KMS-11 (cell line): ENCODE data around the gene IL18R1.

ENCODE experiments used
- H2AFZ ChIP-seq: fragments of 200-600 bp; sonication (generic); 2 replicates; pipeline ENCODE4 v1.6.1; 2016; ENCODE audit warnings: antibody characterized with exemption, mixed run types, low read depth
- H3K27ac ChIP-seq: fragments of 200-600 bp; sonication (generic); 2 replicates; pipeline ENCODE4 v1.6.1; 2016; ENCODE audit warnings: mild to moderate bottlenecking, mixed run types
- H3K27me3 ChIP-seq: fragments of 200-600 bp; sonication (generic); 2 replicates; pipeline ENCODE4 v1.6.1; 2017; ENCODE audit warnings: mild to moderate bottlenecking, low read depth, mixed run types, moderate library complexity; ENCODE audit not compliant: insufficient read depth
- H3K36me3 ChIP-seq: fragments of 200-600 bp; sonication (generic); 2 replicates; pipeline ENCODE4 v1.6.1; 2017; ENCODE audit warnings: mild to moderate bottlenecking, mixed run types; ENCODE audit not compliant: insufficient read depth
- H3K4me1 ChIP-seq: fragments of 200-600 bp; sonication (generic); 2 replicates; pipeline ENCODE4 v1.6.1; 2016; ENCODE audit warnings: mild to moderate bottlenecking, low read depth, mixed run types; ENCODE audit not compliant: poor library complexity, severe bottlenecking
- H3K4me2 ChIP-seq: fragments of 200-600 bp; sonication (generic); 2 replicates; pipeline ENCODE4 v1.7.0; 2016; ENCODE audit warnings: mild to moderate bottlenecking, mixed run types
- H3K4me3 ChIP-seq: fragments of 200-600 bp; sonication (generic); IDR thresholded peaks from 2 replicates; pipeline ENCODE4 v1.6.1; 2017; ENCODE audit warnings: low read depth, low read length, mixed read lengths; ENCODE audit not compliant: insufficient read depth
- H3K79me2 ChIP-seq: fragments of 200-600 bp; sonication (generic); 2 replicates; pipeline ENCODE4 v1.6.1; 2016; ENCODE audit warnings: low read depth, mixed run types; ENCODE audit not compliant: insufficient read depth
- H3K9ac ChIP-seq: fragments of 200-600 bp; sonication (generic); 2 replicates; pipeline ENCODE4 v1.6.1; 2016; ENCODE audit warnings: mild to moderate bottlenecking, mixed run types
- H4K20me1 ChIP-seq: fragments of 200-600 bp; sonication (generic); 2 replicates; pipeline ENCODE4 v1.6.1; 2016; ENCODE audit warnings: mild to moderate bottlenecking, mixed run types; ENCODE audit not compliant: insufficient read depth
- TF ChIP-seq, protein P1 (sequence below): fragments of 200-600 bp; sonication (generic); conservative IDR thresholded peaks from 2 replicates; pipeline ENCODE4 v1.6.1; 2017; ENCODE audit warnings: low read depth, mild to moderate bottlenecking, antibody characterized with exemption, low read length, moderate library complexity, mixed read lengths

The IL18R1 gene

GRCh38 chr2:102340778-102341177 lies 14.8 kb upstream of the IL18R1 start:
- Histone ChIP-seq H4K20me1 (no peaks in the 10 kb centered on the region), H3K9ac (no peak overlapping the region), H3K27ac (no peak overlapping the region), H3K79me2 (no peaks in the 10 kb centered on the region), H3K36me3 (no peaks in the 10 kb centered on the region), H2AFZ (no peak overlapping the region), H3K4me1 (peaks cover 5% of the 10 kb centered on the region), H3K4me2 (no peak overlapping the region), H3K4me3 (no peak overlapping the region), H3K27me3 (no peaks in the 10 kb centered on the region)
- TF ChIP-seq, protein P1, sequence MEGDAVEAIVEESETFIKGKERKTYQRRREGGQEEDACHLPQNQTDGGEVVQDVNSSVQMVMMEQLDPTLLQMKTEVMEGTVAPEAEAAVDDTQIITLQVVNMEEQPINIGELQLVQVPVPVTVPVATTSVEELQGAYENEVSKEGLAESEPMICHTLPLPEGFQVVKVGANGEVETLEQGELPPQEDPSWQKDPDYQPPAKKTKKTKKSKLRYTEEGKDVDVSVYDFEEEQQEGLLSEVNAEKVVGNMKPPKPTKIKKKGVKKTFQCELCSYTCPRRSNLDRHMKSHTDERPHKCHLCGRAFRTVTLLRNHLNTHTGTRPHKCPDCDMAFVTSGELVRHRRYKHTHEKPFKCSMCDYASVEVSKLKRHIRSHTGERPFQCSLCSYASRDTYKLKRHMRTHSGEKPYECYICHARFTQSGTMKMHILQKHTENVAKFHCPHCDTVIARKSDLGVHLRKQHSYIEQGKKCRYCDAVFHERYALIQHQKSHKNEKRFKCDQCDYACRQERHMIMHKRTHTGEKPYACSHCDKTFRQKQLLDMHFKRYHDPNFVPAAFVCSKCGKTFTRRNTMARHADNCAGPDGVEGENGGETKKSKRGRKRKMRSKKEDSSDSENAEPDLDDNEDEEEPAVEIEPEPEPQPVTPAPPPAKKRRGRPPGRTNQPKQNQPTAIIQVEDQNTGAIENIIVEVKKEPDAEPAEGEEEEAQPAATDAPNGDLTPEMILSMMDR, result no peak

DNA sequence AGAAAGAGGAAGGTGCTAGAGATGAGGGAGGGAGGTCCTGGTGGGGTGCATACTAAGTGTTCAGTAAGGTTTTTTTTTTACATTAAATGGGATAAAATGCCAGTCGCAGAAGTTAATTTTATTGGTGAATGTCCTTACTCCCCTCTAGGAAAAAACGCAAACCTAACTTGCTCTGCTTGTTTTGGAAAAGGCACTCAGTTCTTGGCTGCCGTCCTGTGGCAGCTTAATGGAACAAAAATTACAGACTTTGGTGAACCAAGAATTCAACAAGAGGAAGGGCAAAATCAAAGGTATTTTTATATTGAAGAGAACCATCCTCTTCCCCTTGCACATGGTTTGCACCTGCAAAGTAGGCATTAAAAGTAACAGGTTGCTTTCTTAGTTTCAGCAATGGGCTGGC lies 12.7 kb upstream of the IL18R1 start:
- H3K27me3 ChIP-seq, result no peaks in the 10 kb centered on the region
- no peak overlapping the region for H3K9ac ChIP-seq
- H3K4me2 ChIP-seq, result no peak overlapping the region
- H3K36me3 ChIP-seq, result no peaks in the 10 kb centered on the region
- TF ChIP-seq, protein P1, result no peak
- no peak overlapping the region for H3K4me3 ChIP-seq
- H4K20me1 ChIP-seq, result no peaks in the 10 kb centered on the region
- H3K27ac ChIP-seq, result no peak overlapping the region
- H3K4me1 ChIP-seq, result no peaks in the 10 kb centered on the region
- H2AFZ ChIP-seq, result no peak overlapping the region
- H3K79me2 ChIP-seq, result no peaks in the 10 kb centered on the region

GRCh38 chr2:102344397-102344796 lies 11.2 kb upstream of the IL18R1 start:
- Histone ChIP-seq H3K36me3 (no peaks in the 10 kb centered on the region), H3K27ac (no peak overlapping the region), H3K79me2 (no peaks in the 10 kb centered on the region), H3K4me2 (no peak overlapping the region), H3K4me1 (no peaks in the 10 kb centered on the region), H4K20me1 (no peaks in the 10 kb centered on the region), H3K4me3 (no peak overlapping the region), H3K27me3 (no peaks in the 10 kb centered on the region), H3K9ac (no peak overlapping the region), H2AFZ (no peak overlapping the region)
- TF ChIP-seq, protein P1, result no peak

DNA sequence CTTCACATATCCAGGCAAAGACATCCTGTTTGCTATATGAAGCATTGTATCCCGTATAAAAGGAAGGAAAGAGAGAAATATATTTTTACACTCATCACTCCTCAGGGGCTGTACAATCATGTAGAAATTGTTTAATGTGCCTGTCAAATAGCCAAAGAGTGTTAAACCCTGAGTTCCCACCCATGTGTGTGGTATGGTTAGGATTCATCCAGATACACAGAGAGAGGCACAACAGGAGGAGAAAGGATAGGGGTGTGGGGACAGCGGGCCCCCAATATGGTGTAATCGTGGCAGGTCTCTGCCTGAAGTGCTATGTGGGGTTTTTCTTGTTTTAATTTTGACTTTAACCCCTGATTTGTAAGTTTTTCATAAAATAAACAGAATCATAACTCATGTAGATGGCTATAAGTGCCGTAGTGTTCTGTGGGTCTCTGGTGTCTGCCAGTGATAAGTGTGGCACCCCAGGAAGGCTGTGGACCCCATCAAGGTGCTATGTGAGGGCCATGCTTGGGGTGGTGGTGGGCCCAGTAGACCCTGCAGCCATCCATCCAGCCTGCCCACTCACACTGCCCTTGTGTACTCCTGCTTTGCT lies 10.2 kb upstream of the IL18R1 start:
- Histone ChIP-seq H3K4me1 (no peaks in the 10 kb centered on the region), H3K27ac (no peak overlapping the region), H3K4me3 (no peak overlapping the region), H2AFZ (no peak overlapping the region), H3K9ac (no peak overlapping the region), H3K36me3 (no peaks in the 10 kb centered on the region), H3K4me2 (no peak overlapping the region), H3K79me2 (no peaks in the 10 kb centered on the region), H3K27me3 (no peaks in the 10 kb centered on the region), H4K20me1 (no peaks in the 10 kb centered on the region)
- TF ChIP-seq, protein P1, result no peak
